HG02885 (cell line): ENCODE data around the gene CTNND2.

ENCODE experiments used
- ATAC-seq: cut with Tn5 transposase; IDR thresholded peaks from one replicate; pipeline ENCODE4 v1.9.1; 2021; ENCODE audit warnings: mild to moderate bottlenecking; ENCODE audit not compliant: unreplicated experiment, poor library complexity

Gene CTNND2

GRCh38 chr5:10932426-10932825 is 971.8 kb downstream of the CTNND2 start:
- no peak for ATAC-seq

GRCh38 chr5:10927608-10928007 is 976.6 kb downstream of the CTNND2 start:
- ATAC-seq, result no peak

GRCh38 chr5:10923310-10923709 is 980.9 kb downstream of the CTNND2 start:
- ATAC-seq, result no peak
